GM23338 (cell line): ENCODE measurements around the gene COL4A2. TPM values are rescaled to one million over a fixed set of nuclear protein-coding genes. Genes with fewer than 3 reads are reported as not detected.

Experiments used
- ATAC-seq: fragments of 200-7000 bp; cut with Tn5 transposase; 3 replicates; pipeline ENCODE4 v1.9.1; 2020
- DNase-seq: peaks from one replicate; pipeline ENCODE4 v3.0.0-alpha.2; 2015; ENCODE audit warnings: low spot score
- H2AFZ ChIP-seq: fragments of 200-600 bp; sonication (generic); 2 replicates; pipeline ENCODE4 v1.8.0; 2016; ENCODE audit warnings: antibody characterized with exemption, mild to moderate bottlenecking, moderate library complexity
- H3F3A ChIP-seq: fragments of 200-600 bp; sonication (generic); replicated peaks from 2 replicates; pipeline ENCODE4 v1.8.0; 2017; ENCODE audit warnings: antibody characterized with exemption, mixed run types, low read depth
- H3K27ac ChIP-seq: fragments of 200-600 bp; sonication (generic); 2 replicates; pipeline ENCODE4 v1.6.1; 2016; ENCODE audit warnings: low read depth
- H3K27me3 ChIP-seq: fragments of 200-600 bp; sonication (generic); 2 replicates; pipeline ENCODE4 v1.8.0; 2016; ENCODE audit warnings: mild to moderate bottlenecking, mixed run types, moderate library complexity; ENCODE audit not compliant: insufficient read depth
- H3K36me3 ChIP-seq: fragments of 200-600 bp; sonication (generic); 2 replicates; pipeline ENCODE4 v1.8.0; 2016; ENCODE audit warnings: mild to moderate bottlenecking; ENCODE audit not compliant: insufficient read depth
- H3K4me1 ChIP-seq: fragments of 200-600 bp; sonication (generic); 2 replicates; pipeline ENCODE4 v1.8.0; 2016; ENCODE audit warnings: mild to moderate bottlenecking, moderate library complexity; ENCODE audit not compliant: insufficient read depth
- H3K4me2 ChIP-seq: fragments of 200-600 bp; sonication (generic); 2 replicates; pipeline ENCODE4 v1.7.1; 2017; ENCODE audit warnings: mixed run types
- H3K4me3 ChIP-seq: fragments of 200-600 bp; sonication (generic); 2 replicates; pipeline ENCODE4 v1.6.1; 2016; ENCODE audit warnings: mixed run types
- H3K79me2 ChIP-seq: fragments of 200-600 bp; sonication (generic); replicated peaks from 2 replicates; pipeline ENCODE4 v1.8.0; 2017; ENCODE audit warnings: mild to moderate bottlenecking; ENCODE audit not compliant: insufficient read depth
- H3K9me2 ChIP-seq: fragments of 200-600 bp; sonication (generic); 2 replicates; pipeline ENCODE4 v1.8.0; 2017; ENCODE audit not compliant: insufficient read depth
- H4K20me1 ChIP-seq: fragments of 200-600 bp; sonication (generic); replicated peaks from 2 replicates; pipeline ENCODE4 v1.8.0; 2017; ENCODE audit warnings: mild to moderate bottlenecking; ENCODE audit not compliant: insufficient read depth
- H3K27ac Mint-ChIP-seq: 2 replicates; pipeline ENCODE4 v1.8.0; 2020; ENCODE audit warnings: inconsistent platforms, mild to moderate bottlenecking, moderate library complexity, mixed read lengths
- H3K27me3 Mint-ChIP-seq: 3 replicates; pipeline ENCODE4 v1.8.0; 2022; ENCODE audit warnings: low read depth, mild to moderate bottlenecking, moderate library complexity, mixed read lengths, inconsistent platforms; ENCODE audit not compliant: insufficient read depth, poor library complexity
- H3K36me3 Mint-ChIP-seq: 3 replicates; pipeline ENCODE4 v1.8.0; 2021; ENCODE audit warnings: low read depth, mild to moderate bottlenecking, inconsistent platforms, moderate library complexity, mixed read lengths
- H3K4me1 Mint-ChIP-seq: 3 replicates; pipeline ENCODE4 v1.8.0; 2020; ENCODE audit warnings: mild to moderate bottlenecking, inconsistent platforms, mixed read lengths
- H3K4me3 Mint-ChIP-seq: 3 replicates; pipeline ENCODE4 v1.8.0; 2021; ENCODE audit warnings: moderate library complexity, mild to moderate bottlenecking, inconsistent platforms, mixed read lengths
- H3K9me3 Mint-ChIP-seq: 3 replicates; pipeline ENCODE4 v1.8.0; 2020; ENCODE audit warnings: moderate library complexity, mild to moderate bottlenecking, inconsistent platforms, mixed read lengths
- CREB1 ChIP-seq: fragments of 250-450 bp; sonication (Bioruptor Pico); IDR thresholded peaks from 2 replicates; pipeline ENCODE4 v1.5.0; 2020; ENCODE audit warnings: low read depth, mild to moderate bottlenecking, moderate library complexity
- EZH2 ChIP-seq: fragments of 200-600 bp; sonication (generic); IDR thresholded peaks from one replicate; pipeline ENCODE4 v1.8.0; 2017; ENCODE audit warnings: antibody characterized with exemption, mild to moderate bottlenecking, low read depth; ENCODE audit not compliant: unreplicated experiment
- EZH2phosphoT487 ChIP-seq: fragments of 200-600 bp; sonication (generic); IDR thresholded peaks from one replicate; pipeline ENCODE4 v1.8.1; 2018; ENCODE audit warnings: antibody characterized with exemption; ENCODE audit not compliant: unreplicated experiment
- JUNB ChIP-seq: IDR thresholded peaks from one replicate; pipeline ENCODE4 v1.6.1; 2016; ENCODE audit warnings: antibody characterized with exemption; ENCODE audit not compliant: unreplicated experiment
- NANOG ChIP-seq: IDR thresholded peaks from 2 replicates; pipeline ENCODE4 v1.6.1; 2016; ENCODE audit warnings: antibody characterized with exemption, borderline replicate concordance
- POLR2AphosphoS5 ChIP-seq: IDR thresholded peaks from 2 replicates; pipeline ENCODE4 v1.6.1; 2016; ENCODE audit warnings: antibody characterized with exemption, low read depth
- STAT1 ChIP-seq: IDR thresholded peaks from one replicate; pipeline ENCODE4 v1.6.1; 2016; ENCODE audit warnings: antibody characterized with exemption; ENCODE audit not compliant: unreplicated experiment
- ZNF114 ChIP-seq: fragments of 250-450 bp; sonication (Bioruptor Pico); IDR thresholded peaks from 2 replicates; pipeline ENCODE4 v1.5.0; 2020; ENCODE audit warnings: mild to moderate bottlenecking, moderate library complexity
- ZNF331 ChIP-seq: fragments of 250-450 bp; sonication (Bioruptor Pico); IDR thresholded peaks from 2 replicates; pipeline ENCODE4 v1.5.0; 2020; ENCODE audit warnings: low read depth, mild to moderate bottlenecking, moderate library complexity
- polyA plus RNA-seq: library from polyadenylated mRNA; unstranded; fragments of >200 nt; fragmentation: Nextera tagmentation; extraction: Ambion mirVana; gene quantifications from 2 replicates; pipeline ENCODE4 v1.2.1, GENCODE V29; 2016
- total RNA-seq: library from RNA; depleted of rRNA; stranded (reverse); fragments of >200 nt; shearing (Covaris generic); gene quantifications from 2 replicates; pipeline ENCODE4 v1.2.3, GENCODE V29; 2014
- TF ChIP-seq, protein P1 (sequence below): IDR thresholded peaks from 2 replicates; pipeline ENCODE4 v1.6.1; 2016; ENCODE audit warnings: antibody characterized with exemption
- TF ChIP-seq, protein P2 (sequence below): IDR thresholded peaks from one replicate; pipeline ENCODE4 v1.6.1; 2018; ENCODE audit warnings: antibody characterized with exemption; ENCODE audit not compliant: unreplicated experiment
- TF ChIP-seq, protein P3 (sequence below): fragments of 250-450 bp; sonication (Bioruptor Pico); IDR thresholded peaks from 2 replicates; pipeline ENCODE4 v1.5.0; 2020; ENCODE audit warnings: mild to moderate bottlenecking, moderate library complexity
- TF ChIP-seq, protein P4 (sequence below), 2 experiments: fragments of 200-600 bp in 1 of 2; sonication (generic) in 1 of 2; conservative IDR thresholded peaks; 2 replicates each; pipeline versions ENCODE4 v1.5.1 to v1.6.1; 2016 to 2017; ENCODE audit warnings: antibody characterized with exemption in 2 of 2, low read depth in 2 of 2, mild to moderate bottlenecking in 2 of 2, moderate library complexity in 1 of 2

COL4A2 gene
- total and polyA plus RNA-seq, 2 experiments from 2014 or later: 37.4 to 131 TPM

DNA sequence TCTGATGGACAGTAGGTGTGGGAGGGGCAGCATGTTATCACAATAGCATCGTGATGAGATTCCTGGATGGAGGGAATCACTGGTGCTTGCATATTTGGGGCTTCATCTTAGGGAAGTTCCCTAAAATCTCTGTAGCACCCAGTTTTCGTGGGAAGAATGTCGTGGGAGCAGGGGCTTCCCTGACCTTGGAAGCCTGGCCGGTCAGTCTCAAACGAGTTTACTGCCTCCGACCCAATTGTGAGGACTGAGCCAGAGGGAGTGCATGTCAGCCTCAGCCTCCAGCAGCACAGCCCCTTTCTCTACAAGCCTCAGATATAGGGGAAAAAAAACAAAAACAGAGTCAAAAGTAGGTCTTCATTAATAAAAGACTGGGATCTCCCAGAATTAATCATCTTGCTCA, 32.2 kb downstream of the COL4A2 start:
- H3K4me3 ChIP-seq: no peak overlapping the region
- ATAC-seq: no peak
- peaks cover 30% of the 10 kb centered on the region for H3K4me1 ChIP-seq
- Mint-ChIP-seq H3K36me3 (peaks cover 12% of the 10 kb centered on the region), H3K9me3 (no peaks in the 10 kb centered on the region), H3K27ac (no peak overlapping the region), H3K4me1 (peaks cover 47% of the 10 kb centered on the region), H3K27me3 (peaks cover 4% of the 10 kb centered on the region), H3K4me3 (no peak overlapping the region)
- no peak overlapping the region for H2AFZ ChIP-seq
- H4K20me1 ChIP-seq: peaks cover 11% of the 10 kb centered on the region
- no peaks in the 10 kb centered on the region for H3K9me2 ChIP-seq
- no peaks in the 10 kb centered on the region for H3F3A ChIP-seq
- TF ChIP-seq ZNF331 (no peak), EZH2phosphoT487 (no peak), NANOG (no peak), ZNF114 (CRISPR knock-in tag) (no peak), POLR2AphosphoS5 (no peak), CREB1 (CRISPR knock-in tag) (no peak), EZH2 (no peak), STAT1 (no peak), JUNB (no peak)
- TF ChIP-seq, protein P1, sequence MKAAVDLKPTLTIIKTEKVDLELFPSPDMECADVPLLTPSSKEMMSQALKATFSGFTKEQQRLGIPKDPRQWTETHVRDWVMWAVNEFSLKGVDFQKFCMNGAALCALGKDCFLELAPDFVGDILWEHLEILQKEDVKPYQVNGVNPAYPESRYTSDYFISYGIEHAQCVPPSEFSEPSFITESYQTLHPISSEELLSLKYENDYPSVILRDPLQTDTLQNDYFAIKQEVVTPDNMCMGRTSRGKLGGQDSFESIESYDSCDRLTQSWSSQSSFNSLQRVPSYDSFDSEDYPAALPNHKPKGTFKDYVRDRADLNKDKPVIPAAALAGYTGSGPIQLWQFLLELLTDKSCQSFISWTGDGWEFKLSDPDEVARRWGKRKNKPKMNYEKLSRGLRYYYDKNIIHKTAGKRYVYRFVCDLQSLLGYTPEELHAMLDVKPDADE: no peak
- TF ChIP-seq, protein P2, sequence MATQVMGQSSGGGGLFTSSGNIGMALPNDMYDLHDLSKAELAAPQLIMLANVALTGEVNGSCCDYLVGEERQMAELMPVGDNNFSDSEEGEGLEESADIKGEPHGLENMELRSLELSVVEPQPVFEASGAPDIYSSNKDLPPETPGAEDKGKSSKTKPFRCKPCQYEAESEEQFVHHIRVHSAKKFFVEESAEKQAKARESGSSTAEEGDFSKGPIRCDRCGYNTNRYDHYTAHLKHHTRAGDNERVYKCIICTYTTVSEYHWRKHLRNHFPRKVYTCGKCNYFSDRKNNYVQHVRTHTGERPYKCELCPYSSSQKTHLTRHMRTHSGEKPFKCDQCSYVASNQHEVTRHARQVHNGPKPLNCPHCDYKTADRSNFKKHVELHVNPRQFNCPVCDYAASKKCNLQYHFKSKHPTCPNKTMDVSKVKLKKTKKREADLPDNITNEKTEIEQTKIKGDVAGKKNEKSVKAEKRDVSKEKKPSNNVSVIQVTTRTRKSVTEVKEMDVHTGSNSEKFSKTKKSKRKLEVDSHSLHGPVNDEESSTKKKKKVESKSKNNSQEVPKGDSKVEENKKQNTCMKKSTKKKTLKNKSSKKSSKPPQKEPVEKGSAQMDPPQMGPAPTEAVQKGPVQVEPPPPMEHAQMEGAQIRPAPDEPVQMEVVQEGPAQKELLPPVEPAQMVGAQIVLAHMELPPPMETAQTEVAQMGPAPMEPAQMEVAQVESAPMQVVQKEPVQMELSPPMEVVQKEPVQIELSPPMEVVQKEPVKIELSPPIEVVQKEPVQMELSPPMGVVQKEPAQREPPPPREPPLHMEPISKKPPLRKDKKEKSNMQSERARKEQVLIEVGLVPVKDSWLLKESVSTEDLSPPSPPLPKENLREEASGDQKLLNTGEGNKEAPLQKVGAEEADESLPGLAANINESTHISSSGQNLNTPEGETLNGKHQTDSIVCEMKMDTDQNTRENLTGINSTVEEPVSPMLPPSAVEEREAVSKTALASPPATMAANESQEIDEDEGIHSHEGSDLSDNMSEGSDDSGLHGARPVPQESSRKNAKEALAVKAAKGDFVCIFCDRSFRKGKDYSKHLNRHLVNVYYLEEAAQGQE: no peak
- TF ChIP-seq, protein P3, sequence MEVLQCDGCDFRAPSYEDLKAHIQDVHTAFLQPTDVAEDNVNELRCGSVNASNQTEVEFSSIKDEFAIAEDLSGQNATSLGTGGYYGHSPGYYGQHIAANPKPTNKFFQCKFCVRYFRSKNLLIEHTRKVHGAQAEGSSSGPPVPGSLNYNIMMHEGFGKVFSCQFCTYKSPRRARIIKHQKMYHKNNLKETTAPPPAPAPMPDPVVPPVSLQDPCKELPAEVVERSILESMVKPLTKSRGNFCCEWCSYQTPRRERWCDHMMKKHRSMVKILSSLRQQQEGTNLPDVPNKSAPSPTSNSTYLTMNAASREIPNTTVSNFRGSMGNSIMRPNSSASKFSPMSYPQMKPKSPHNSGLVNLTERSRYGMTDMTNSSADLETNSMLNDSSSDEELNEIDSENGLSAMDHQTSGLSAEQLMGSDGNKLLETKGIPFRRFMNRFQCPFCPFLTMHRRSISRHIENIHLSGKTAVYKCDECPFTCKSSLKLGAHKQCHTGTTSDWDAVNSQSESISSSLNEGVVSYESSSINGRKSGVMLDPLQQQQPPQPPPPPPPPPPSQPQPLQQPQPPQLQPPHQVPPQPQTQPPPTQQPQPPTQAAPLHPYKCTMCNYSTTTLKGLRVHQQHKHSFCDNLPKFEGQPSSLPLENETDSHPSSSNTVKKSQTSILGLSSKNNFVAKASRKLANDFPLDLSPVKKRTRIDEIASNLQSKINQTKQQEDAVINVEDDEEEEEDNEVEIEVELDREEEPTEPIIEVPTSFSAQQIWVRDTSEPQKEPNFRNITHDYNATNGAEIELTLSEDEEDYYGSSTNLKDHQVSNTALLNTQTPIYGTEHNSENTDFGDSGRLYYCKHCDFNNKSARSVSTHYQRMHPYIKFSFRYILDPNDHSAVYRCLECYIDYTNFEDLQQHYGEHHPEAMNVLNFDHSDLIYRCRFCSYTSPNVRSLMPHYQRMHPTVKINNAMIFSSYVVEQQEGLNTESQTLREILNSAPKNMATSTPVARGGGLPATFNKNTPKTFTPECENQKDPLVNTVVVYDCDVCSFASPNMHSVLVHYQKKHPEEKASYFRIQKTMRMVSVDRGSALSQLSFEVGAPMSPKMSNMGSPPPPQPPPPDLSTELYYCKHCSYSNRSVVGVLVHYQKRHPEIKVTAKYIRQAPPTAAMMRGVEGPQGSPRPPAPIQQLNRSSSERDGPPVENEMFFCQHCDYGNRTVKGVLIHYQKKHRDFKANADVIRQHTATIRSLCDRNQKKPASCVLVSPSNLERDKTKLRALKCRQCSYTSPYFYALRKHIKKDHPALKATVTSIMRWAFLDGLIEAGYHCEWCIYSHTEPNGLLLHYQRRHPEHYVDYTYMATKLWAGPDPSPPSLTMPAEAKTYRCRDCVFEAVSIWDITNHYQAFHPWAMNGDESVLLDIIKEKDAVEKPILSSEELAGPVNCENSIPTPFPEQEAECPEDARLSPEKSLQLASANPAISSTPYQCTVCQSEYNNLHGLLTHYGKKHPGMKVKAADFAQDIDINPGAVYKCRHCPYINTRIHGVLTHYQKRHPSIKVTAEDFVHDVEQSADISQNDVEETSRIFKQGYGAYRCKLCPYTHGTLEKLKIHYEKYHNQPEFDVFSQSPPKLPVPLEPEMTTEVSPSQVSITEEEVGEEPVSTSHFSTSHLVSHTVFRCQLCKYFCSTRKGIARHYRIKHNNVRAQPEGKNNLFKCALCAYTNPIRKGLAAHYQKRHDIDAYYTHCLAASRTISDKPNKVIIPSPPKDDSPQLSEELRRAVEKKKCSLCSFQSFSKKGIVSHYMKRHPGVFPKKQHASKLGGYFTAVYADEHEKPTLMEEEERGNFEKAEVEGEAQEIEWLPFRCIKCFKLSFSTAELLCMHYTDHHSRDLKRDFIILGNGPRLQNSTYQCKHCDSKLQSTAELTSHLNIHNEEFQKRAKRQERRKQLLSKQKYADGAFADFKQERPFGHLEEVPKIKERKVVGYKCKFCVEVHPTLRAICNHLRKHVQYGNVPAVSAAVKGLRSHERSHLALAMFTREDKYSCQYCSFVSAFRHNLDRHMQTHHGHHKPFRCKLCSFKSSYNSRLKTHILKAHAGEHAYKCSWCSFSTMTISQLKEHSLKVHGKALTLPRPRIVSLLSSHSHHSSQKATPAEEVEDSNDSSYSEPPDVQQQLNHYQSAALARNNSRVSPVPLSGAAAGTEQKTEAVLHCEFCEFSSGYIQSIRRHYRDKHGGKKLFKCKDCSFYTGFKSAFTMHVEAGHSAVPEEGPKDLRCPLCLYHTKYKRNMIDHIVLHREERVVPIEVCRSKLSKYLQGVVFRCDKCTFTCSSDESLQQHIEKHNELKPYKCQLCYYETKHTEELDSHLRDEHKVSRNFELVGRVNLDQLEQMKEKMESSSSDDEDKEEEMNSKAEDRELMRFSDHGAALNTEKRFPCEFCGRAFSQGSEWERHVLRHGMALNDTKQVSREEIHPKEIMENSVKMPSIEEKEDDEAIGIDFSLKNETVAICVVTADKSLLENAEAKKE (CRISPR knock-in tag): no peak
- TF ChIP-seq, protein P4, sequence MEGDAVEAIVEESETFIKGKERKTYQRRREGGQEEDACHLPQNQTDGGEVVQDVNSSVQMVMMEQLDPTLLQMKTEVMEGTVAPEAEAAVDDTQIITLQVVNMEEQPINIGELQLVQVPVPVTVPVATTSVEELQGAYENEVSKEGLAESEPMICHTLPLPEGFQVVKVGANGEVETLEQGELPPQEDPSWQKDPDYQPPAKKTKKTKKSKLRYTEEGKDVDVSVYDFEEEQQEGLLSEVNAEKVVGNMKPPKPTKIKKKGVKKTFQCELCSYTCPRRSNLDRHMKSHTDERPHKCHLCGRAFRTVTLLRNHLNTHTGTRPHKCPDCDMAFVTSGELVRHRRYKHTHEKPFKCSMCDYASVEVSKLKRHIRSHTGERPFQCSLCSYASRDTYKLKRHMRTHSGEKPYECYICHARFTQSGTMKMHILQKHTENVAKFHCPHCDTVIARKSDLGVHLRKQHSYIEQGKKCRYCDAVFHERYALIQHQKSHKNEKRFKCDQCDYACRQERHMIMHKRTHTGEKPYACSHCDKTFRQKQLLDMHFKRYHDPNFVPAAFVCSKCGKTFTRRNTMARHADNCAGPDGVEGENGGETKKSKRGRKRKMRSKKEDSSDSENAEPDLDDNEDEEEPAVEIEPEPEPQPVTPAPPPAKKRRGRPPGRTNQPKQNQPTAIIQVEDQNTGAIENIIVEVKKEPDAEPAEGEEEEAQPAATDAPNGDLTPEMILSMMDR (conservative IDR thresholded peaks at IDR 0.05; ENCODE audit: low read depth in 2 of 2): no peak
- H3K4me2 ChIP-seq: no peak overlapping the region
- DNase-seq: no peak
- no peak overlapping the region for H3K27ac ChIP-seq
- no peaks in the 10 kb centered on the region; the same call in 1 of the 2 replicates for H3K36me3 ChIP-seq
- H3K79me2 ChIP-seq: peaks cover 48% of the 10 kb centered on the region
- no peaks in the 10 kb centered on the region for H3K27me3 ChIP-seq
